Renal pelvis (tissue), 12 donors: ENCODE results near the gene ANKRD6. TPM values are rescaled to one million over a fixed set of nuclear protein-coding genes. Genes with fewer than 3 reads are reported as not detected.
A peak's percentile ranks its signal among the peaks of the same experiment; 100 is the strongest.
"Not testable (repeated sequence)": the region's sequence is repeated elsewhere in the genome, so short reads cannot be mapped to it uniquely, and the experiment has no call there.

Experiments
- DNase-seq: peaks from one replicate; pipeline ENCODE4 v3.0.0-alpha.2; 2013
- long read RNA-seq, 16 experiments: transcript quantifications; one replicate each; lab custom pipeline, GENCODE V29; 2026
- polyA plus RNA-seq, 3 donors: library from polyadenylated mRNA; unstranded; fragments of 120-200 nt; gene quantifications; one replicate each; pipeline ENCODE4 v1.2.1, GENCODE V29; 2013; ENCODE audit not compliant: insufficient read length in 3 of 3

Gene ANKRD6
- 10 to 100 TPM; 24.4 to 38.0 (median 35.9) TPM for polyA plus RNA-seq
- long read RNA-seq, donor 1, partial matches to known transcripts: 7 of 86 reads
- long read RNA-seq, donor 1, other reads (novel, unspliced or antisense): 75 of 86 reads
- long read RNA-seq, donor 2, partial matches to known transcripts: 20 of 24 reads
- long read RNA-seq, donor 2, other reads (novel, unspliced or antisense): 0 of 24 reads
- long read RNA-seq, donor 3: 0 reads
- long read RNA-seq, donor 4, partial matches to known transcripts: 0 of 4 reads
- long read RNA-seq, donor 4, other reads (novel, unspliced or antisense): 0 of 4 reads
- long read RNA-seq, donor 5, partial matches to known transcripts: 5 of 42 reads
- long read RNA-seq, donor 5, other reads (novel, unspliced or antisense): 37 of 42 reads
- long read RNA-seq, donor 6, partial matches to known transcripts: 0 of 6 reads
- long read RNA-seq, donor 6, other reads (novel, unspliced or antisense): 0 of 6 reads
- long read RNA-seq, donor 7, full-length matches to known transcripts: 3 of 59 reads
- long read RNA-seq, donor 7, partial matches to known transcripts: 7 of 59 reads
- long read RNA-seq, donor 7, other reads (novel, unspliced or antisense): 49 of 59 reads
- long read RNA-seq, donor 8, partial matches to known transcripts: 0 of 2 reads
- long read RNA-seq, donor 8, other reads (novel, unspliced or antisense): 0 of 2 reads
- long read RNA-seq, donor 9, partial matches to known transcripts: 9 of 88 reads
- long read RNA-seq, donor 9, other reads (novel, unspliced or antisense): 76 of 88 reads
- long read RNA-seq, donor 10, partial matches to known transcripts: 0 of 2 reads
- long read RNA-seq, donor 10, other reads (novel, unspliced or antisense): 0 of 2 reads
- long read RNA-seq, donor 11, partial matches to known transcripts: 11 of 40 reads
- long read RNA-seq, donor 11, other reads (novel, unspliced or antisense): 26 of 40 reads
- long read RNA-seq, donor 12, partial matches to known transcripts: 0 of 1 reads
- long read RNA-seq, donor 12, other reads (novel, unspliced or antisense): 0 of 1 reads
- long read RNA-seq, donor 13, partial matches to known transcripts: 5 of 6 reads
- long read RNA-seq, donor 13, other reads (novel, unspliced or antisense): 0 of 6 reads
- long read RNA-seq, donor 14, partial matches to known transcripts: 0 of 3 reads
- long read RNA-seq, donor 14, other reads (novel, unspliced or antisense): 0 of 3 reads
- long read RNA-seq, donor 15, partial matches to known transcripts: 86 of 116 reads
- long read RNA-seq, donor 15, other reads (novel, unspliced or antisense): 29 of 116 reads
- long read RNA-seq, donor 16, partial matches to known transcripts: 6 of 59 reads
- long read RNA-seq, donor 16, other reads (novel, unspliced or antisense): 52 of 59 reads

DNA sequence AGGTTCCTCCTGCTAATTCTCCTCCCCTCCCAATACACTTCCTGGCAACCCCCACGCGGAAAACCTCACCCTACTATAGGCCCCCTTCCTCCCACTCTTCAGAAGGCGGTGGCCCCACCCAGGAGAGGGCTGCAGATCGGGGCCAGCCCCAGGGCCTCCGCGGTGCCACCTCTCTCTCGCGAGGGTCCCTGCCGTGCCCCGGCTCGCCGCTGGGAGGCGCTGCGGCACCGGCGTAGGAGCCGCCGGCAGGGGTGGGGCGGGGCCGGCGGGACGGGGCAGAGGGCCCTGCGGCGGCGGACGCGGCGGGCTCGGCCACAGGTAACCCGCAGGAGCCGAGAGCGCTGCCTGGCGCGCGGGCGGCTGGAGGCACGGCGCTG, at the start of gene ANKRD6:
ANKRD6 (plus strand) TSS at position 278 of the 377 bp plus-strand sequence. CDS start 133,825 bp downstream, outside the sequence.
- peak; percentile 66 for DNase-seq

- no peak for DNase-seq
These were observed 47.7 kb upstream of the ANKRD6 start for GRCh38 chr6:89385156-89385667.

- no peak for DNase-seq
These were observed 47.1 kb upstream of the ANKRD6 start for GRCh38 chr6:89385846-89386245.

DNA sequence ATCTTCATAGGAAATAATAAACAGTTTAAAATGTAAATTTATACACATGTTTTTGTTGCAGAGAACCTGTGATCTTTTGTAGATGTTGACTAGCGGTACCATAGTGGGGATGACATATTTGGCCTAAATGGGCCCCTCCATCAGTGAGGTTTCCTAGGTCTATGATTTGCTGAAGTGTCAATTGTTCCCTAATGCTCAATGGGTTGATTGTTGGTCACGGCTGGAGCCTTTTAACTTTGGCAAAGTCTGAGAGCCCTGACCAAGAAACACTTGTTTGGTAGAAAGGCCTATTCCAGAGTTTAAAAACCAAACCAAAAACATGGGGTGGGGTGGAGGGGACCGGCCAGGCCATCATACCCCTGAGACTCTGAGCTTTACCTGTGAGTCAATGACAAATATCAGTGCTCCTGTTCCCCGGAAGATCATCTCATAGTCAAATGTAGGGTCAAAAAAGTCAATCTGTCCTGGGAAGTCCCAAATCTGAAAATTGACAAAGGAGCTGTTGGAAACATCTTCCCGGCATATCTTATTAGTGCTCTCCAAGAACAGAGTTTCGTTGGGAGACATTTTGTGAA, 45.9 kb upstream of the ANKRD6 start:
- DNase-seq: no peak

- DNase-seq: no peak
These were observed 45.3 kb upstream of the ANKRD6 start for GRCh38 chr6:89387516-89388201.

DNA sequence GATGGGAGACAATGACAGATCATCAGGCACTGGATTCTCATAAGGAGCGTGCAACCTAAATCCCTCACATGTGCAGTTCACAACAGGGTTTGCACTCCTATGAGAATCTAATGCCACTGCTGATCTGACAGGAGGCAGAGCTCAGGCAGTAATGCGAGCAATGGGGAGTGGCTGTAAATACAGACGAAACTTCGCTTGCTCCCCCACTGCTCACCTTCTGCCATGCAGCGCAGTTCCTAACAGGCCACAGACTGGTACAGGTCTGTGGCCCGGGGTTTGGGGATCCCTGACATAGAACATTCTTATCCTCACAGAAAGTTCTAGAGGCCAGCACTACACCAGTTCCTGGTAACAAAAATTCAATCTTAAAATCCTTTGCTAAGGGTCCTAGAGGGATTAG, 44.1 kb upstream of the ANKRD6 start:
- DNase-seq: no peak

DNA sequence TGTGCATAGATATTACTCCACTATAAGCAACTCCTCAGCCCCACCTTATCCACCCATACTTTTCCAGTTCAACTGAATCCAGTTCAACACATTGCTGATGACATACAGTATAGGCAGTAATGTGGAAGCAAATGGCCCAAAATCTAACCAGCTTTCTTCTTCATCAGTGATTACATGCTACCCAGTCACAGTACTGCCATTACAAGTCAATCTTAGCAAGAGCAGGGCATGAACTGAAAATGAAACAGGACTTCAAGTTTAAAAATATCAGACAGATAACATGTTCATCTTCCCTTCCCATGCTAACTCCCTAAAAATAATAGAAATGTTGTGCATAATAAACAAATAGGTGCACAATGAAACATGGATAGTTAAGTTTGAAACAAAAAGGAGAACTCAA, 40.1 kb upstream of the ANKRD6 start:
- no peak for DNase-seq

- no peak for DNase-seq
These were observed 39.3 kb upstream of the ANKRD6 start for GRCh38 chr6:89393659-89394058.

DNA sequence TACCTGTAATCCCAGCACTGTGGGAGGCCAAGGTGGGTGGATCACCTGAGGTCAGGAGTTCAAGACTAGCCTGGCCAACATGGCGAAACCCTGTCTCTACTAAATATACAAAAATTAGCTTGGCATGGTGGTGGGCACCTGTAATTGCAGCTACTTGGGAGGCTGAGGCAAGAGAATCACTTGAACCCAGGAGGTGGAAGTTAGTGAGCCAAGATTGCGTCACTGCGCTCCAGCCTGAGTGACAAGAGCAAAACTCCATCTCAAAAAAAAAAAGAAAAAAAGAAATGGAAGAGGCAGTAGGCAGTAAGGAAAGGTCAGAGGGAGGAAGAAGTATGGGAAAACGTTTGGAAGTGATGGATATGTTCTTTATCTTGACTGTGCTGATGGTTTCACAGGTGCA, 35.1 kb upstream of the ANKRD6 start:
- not testable (repeated sequence) for DNase-seq

DNA sequence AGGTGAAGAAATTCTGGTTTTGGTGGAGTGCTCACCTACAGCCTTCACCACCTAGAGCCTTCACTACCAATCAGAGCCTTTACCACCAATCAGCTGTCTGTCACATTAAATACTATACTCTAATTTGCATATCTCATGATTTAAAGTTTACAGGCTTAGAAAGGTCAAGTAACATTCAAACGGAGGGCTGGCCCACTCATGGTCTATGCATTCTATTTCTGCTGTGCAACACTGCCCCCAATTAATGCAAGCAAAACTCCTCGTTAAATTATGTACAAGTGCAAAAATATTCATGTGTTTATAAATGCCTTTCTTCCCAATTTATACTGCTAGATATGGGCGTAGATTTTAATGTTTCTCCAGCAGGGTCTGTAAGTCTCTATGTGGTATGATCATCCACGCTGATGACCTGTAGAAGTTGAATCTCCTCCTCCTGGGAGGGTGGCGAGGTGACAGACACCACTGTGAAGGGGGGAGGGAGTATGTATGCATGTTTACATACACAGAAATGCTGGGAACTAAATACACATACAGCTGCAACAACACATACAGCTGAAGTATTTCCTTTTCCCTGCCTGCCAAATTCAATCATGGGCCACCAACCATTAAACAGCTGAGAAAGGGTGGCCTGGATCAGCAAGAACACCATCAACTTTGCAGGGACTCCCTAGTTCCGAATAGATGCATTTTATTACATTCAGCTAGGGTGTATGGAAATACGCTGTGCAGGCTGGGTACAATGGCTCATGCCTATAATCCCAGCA, 34.0 kb upstream of the ANKRD6 start:
- peak; percentile 24 for DNase-seq

- DNase-seq: no peak
These were observed 32.9 kb upstream of the ANKRD6 start for GRCh38 chr6:89400050-89400449.

DNA sequence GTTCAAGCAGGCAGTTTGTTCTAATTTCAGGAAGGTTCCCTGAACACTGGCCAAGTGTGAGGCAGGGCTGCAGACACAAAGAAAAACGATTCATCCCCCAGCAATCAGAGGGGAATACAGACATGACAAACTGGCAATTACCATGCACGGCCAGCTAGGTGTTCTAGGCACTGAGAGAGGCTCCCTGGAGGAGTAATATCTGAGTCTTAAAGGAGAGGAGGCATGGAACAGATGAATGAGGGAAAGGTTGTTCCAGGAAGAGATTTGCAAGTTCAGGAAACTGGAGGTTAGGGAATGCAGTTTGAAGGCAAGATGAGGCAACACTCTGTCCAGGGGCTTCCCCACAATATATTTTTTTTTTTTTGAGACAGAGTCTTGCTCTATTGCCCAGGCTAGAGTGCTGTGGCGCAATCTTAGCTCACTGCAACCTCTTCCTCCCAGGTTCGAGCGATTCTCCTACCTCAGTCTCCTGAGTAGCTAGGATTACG, 32.0 kb upstream of the ANKRD6 start:
- no peak for DNase-seq

DNA sequence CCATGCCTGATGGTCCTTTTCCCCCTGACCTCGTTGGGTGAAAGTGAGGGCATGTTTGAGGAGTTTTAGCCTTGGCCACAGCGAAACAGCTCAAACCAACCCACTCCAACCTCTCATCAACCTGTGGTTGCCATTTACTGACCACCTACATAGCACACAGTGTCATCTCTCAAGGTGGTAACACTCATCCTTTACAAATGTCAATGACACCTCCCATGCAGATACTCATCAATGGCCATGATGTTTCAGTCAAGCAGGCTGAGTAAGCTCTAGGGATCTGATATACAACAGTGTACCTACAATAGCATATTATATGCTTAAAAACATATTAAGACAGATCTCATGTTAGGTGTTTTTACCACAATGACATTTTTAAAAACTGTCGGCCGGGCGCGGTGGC, 30.2 kb upstream of the ANKRD6 start:
- DNase-seq: no peak

- DNase-seq: no peak
These were observed 28.4 kb upstream of the ANKRD6 start for GRCh38 chr6:89404512-89404911.

GRCh38 chr6:89406141-89406540, 26.8 kb upstream of the ANKRD6 start:
- no peak for DNase-seq

GRCh38 chr6:89409461-89410035, 23.4 kb upstream of the ANKRD6 start:
- no peak for DNase-seq

- no peak for DNase-seq
These were observed 22.7 kb upstream of the ANKRD6 start for GRCh38 chr6:89410231-89410761.

GRCh38 chr6:89410788-89411144, 22.2 kb upstream of the ANKRD6 start:
- DNase-seq: no peak
